Measurements from ENCODE around the gene CNOT3.
"Not testable (repeated sequence)": the region's sequence is repeated elsewhere in the genome, so short reads cannot be mapped to it uniquely, and the experiment has no call there.

CNOT3 gene

GRCh38 chr19:54096617-54097106 lies 40.9 kb upstream of the CNOT3 start:
- ATAC-seq, result peak; percentile 65
- TF ChIP-seq TSHZ2 (CRISPR knock-in tag; IDR thresholded peaks at IDR 0.05), result no peak
- no peak for TF ChIP-seq RARB (CRISPR knock-in tag; IDR thresholded peaks at IDR 0.05)
- TF ChIP-seq PPARA (CRISPR knock-in tag; IDR thresholded peaks at IDR 0.05; ENCODE audit: borderline replicate concordance), result no peak
- no peak for TF ChIP-seq TOX (CRISPR knock-in tag; IDR thresholded peaks at IDR 0.05; ENCODE audit: borderline replicate concordance)
- TF ChIP-seq ZFP30 (CRISPR knock-in tag; IDR thresholded peaks at IDR 0.05), result no peak
- no peak for TF ChIP-seq OSR1 (CRISPR knock-in tag; IDR thresholded peaks at IDR 0.05)
- TF ChIP-seq PATZ1 (CRISPR knock-in tag; IDR thresholded peaks at IDR 0.05; ENCODE audit: borderline replicate concordance), result no peak
- TF ChIP-seq BACH2 (CRISPR knock-in tag; IDR thresholded peaks at IDR 0.05; ENCODE audit: borderline replicate concordance), result no peak
- TF ChIP-seq POU6F1 (CRISPR knock-in tag; IDR thresholded peaks at IDR 0.05; ENCODE audit: borderline replicate concordance, low read depth), result no peak
- no peak for TF ChIP-seq CREB5 (CRISPR knock-in tag; IDR thresholded peaks at IDR 0.05; ENCODE audit: low read depth)
- TF ChIP-seq ZNF8 (CRISPR knock-in tag; IDR thresholded peaks at IDR 0.05), result no peak
- TF ChIP-seq TCF4 (CRISPR knock-in tag; IDR thresholded peaks at IDR 0.05; ENCODE audit: borderline replicate concordance), result no peak
- TF ChIP-seq ZC3H10 (CRISPR knock-in tag; IDR thresholded peaks at IDR 0.05), result no peak
- no peak for TF ChIP-seq ZNF565 (CRISPR knock-in tag; conservative IDR thresholded peaks at IDR 0.05; ENCODE audit: low read depth)
- no peak for TF ChIP-seq CSDC2 (CRISPR knock-in tag; IDR thresholded peaks at IDR 0.05)
- no peak for TF ChIP-seq SNAI2 (CRISPR knock-in tag; IDR thresholded peaks at IDR 0.05)

GRCh38 chr19:54099190-54099902 lies 38.2 kb upstream of the CNOT3 start:
- TF ChIP-seq ZFP3 (CRISPR knock-in tag; IDR thresholded peaks at IDR 0.05) (no peak), ZNF70 (CRISPR knock-in tag; IDR thresholded peaks at IDR 0.05) (no peak), ZC3H10 (CRISPR knock-in tag; IDR thresholded peaks at IDR 0.05) (no peak), GLIS3 (CRISPR knock-in tag; IDR thresholded peaks at IDR 0.05) (no peak), TCF4 (CRISPR knock-in tag; IDR thresholded peaks at IDR 0.05; ENCODE audit: borderline replicate concordance) (no peak), PPARA (CRISPR knock-in tag; IDR thresholded peaks at IDR 0.05; ENCODE audit: borderline replicate concordance) (no peak), ARNTL (CRISPR knock-in tag; IDR thresholded peaks at IDR 0.05; ENCODE audit: borderline replicate concordance, low read depth) (no peak), ZNF565 (CRISPR knock-in tag; conservative IDR thresholded peaks at IDR 0.05; ENCODE audit: low read depth) (no peak), TSHZ2 (CRISPR knock-in tag; IDR thresholded peaks at IDR 0.05) (no peak), PATZ1 (CRISPR knock-in tag; IDR thresholded peaks at IDR 0.05; ENCODE audit: borderline replicate concordance) (no peak), SNAI2 (CRISPR knock-in tag; IDR thresholded peaks at IDR 0.05) (no peak), ZNF8 (CRISPR knock-in tag; IDR thresholded peaks at IDR 0.05) (no peak), ISL1 (CRISPR knock-in tag; IDR thresholded peaks at IDR 0.05) (no peak), CREB5 (CRISPR knock-in tag; IDR thresholded peaks at IDR 0.05; ENCODE audit: low read depth) (no peak), BACH2 (CRISPR knock-in tag; IDR thresholded peaks at IDR 0.05; ENCODE audit: borderline replicate concordance) (no peak), RARB (CRISPR knock-in tag; IDR thresholded peaks at IDR 0.05) (no peak)
- ATAC-seq, result no peak

DNA sequence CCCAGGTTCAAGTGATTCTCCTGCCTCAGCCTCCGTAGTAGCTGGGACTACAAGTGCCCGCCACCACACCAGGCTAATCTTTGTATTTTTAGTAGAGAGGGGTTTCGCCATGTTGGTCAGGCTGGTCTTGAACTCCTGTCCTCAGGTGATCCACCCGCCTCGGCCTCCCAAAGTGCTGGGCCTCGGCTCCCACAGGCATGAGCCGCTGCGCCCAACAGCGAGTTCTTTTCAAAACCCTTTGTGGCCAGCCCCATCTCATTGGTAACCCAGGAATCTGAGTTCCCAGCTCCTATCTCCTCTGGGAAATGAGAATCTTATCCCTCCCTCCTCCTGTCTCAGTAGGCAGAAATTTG lies 37.7 kb upstream of the CNOT3 start:
- not testable (repeated sequence) for ATAC-seq

Data from SK-N-SH treated with all-trans-retinoic acid at 6 μM for 48 hours (cell line).